Activated T-cell treated with anti-CD3 and anti-CD28 coated beads, Interleukin-2, amount 50 U/mL, for 4 hours (primary cell): ENCODE results near the gene UBR2. TPM values are rescaled to one million over a fixed set of nuclear protein-coding genes. Genes with fewer than 3 reads are reported as not detected.
A peak's percentile ranks its signal among the peaks of the same experiment; 100 is the strongest.
"Not testable (repeated sequence)": the region's sequence is repeated elsewhere in the genome, so short reads cannot be mapped to it uniquely, and the experiment has no call there.

Experiments
- ATAC-seq, 2 donors: fragments of 200-7000 bp; cut with Tn5 transposase; one replicate each; pipeline ENCODE4 v1.10.0; 2021
- DNase-seq: peaks from one replicate; pipeline ENCODE4 v3.0.0-alpha.2; 2020
- H3K27me3 Mint-ChIP-seq: one replicate; pipeline ENCODE4 v1.8.0; 2021; ENCODE audit warnings: low read depth, mixed read lengths
- H3K36me3 Mint-ChIP-seq: one replicate; pipeline ENCODE4 v1.8.0; 2022; ENCODE audit warnings: mixed read lengths; ENCODE audit not compliant: insufficient read depth
- H3K4me1 Mint-ChIP-seq: one replicate; pipeline ENCODE4 v1.8.0; 2021; ENCODE audit warnings: low read depth, mixed read lengths
- H3K4me3 Mint-ChIP-seq: one replicate; pipeline ENCODE4 v1.8.0; 2021; ENCODE audit warnings: mild to moderate bottlenecking, moderate library complexity, mixed read lengths
- H3K9me3 Mint-ChIP-seq: one replicate; pipeline ENCODE4 v1.8.0; 2021; ENCODE audit warnings: mixed read lengths
- total RNA-seq, 3 donors: library from RNA; stranded (reverse); gene quantifications; one replicate each; pipeline ENCODE4 v1.2.1, GENCODE V29; 2021

Gene UBR2
- total RNA-seq, 3 donors from 2014 or later: 16.8 to 21.3 (median 19.9) TPM

DNA sequence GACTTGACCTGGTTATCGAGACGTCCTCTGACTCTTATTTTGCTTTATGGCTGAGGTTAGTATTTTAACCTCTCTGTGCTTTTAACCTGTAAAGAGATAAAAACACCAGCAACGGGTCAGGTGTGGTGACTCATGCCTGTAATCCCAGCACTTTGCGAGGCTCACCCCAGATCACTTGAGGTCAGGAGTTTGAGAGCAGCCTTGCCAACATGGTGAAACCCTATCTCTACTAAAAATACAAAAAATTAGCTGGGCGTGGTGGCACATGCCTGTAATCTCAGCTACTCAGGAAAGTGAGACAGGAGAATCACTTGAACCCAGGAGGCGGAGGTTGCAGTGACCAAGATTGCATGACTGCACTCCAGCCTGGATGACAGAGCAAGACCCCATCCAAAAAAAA, 110.5 kb downstream of the UBR2 start:
- H3K4me3 Mint-ChIP-seq, H3K9me3 Mint-ChIP-seq, H3K4me1 Mint-ChIP-seq, ATAC-seq, H3K27me3 Mint-ChIP-seq, DNase-seq: not testable (repeated sequence)
- peaks cover 51% of the 10 kb centered on the region for H3K36me3 Mint-ChIP-seq

DNA sequence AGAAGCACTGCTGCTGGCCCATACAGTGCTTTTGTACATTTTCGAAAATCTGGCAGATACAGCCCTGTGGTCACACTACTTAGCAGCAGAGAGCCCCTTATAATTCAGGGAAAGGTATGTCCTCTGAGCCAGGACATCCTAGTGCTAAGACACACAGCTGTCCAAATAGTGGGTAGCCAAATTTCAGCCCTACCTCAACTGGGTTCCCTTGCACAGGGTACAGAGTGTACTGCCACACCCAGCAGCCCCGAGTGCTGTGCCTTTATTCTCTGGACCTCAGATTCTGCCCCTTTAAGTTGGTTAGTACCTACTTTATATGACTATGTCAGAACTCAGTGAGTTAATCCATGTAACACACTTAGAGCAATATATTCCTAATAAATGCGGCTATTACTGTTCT, 111.0 kb downstream of the UBR2 start:
- Mint-ChIP-seq H3K27me3 (no peaks in the 10 kb centered on the region), H3K36me3 (peaks cover 50% of the 10 kb centered on the region)

GRCh38 chr6:42679358-42679757, 115.5 kb downstream of the UBR2 start:
- Mint-ChIP-seq H3K4me3 (no peak overlapping the region), H3K4me1 (no peaks in the 10 kb centered on the region), H3K27me3 (no peaks in the 10 kb centered on the region), H3K9me3 (no peaks in the 10 kb centered on the region), H3K36me3 (peaks cover 36% of the 10 kb centered on the region)
- no peak for ATAC-seq
- DNase-seq: no peak

More for the DNA sequence above, 111.0 kb downstream of the UBR2 start:
- Mint-ChIP-seq H3K4me3 (no peak overlapping the region), H3K9me3 (no peaks in the 10 kb centered on the region), H3K4me1 (peaks cover 4% of the 10 kb centered on the region)
- ATAC-seq: no peak
- DNase-seq: no peak

GRCh38 chr6:42688281-42688680, 124.5 kb downstream of the UBR2 start:
- Mint-ChIP-seq H3K27me3 (no peaks in the 10 kb centered on the region), H3K4me1 (peaks cover 16% of the 10 kb centered on the region), H3K36me3 (peaks cover 49% of the 10 kb centered on the region), H3K4me3 (no peak overlapping the region), H3K9me3 (no peaks in the 10 kb centered on the region)
- ATAC-seq (no peak), DNase-seq (no peak)

GRCh38 chr6:42689371-42689770, 125.5 kb downstream of the UBR2 start:
- Mint-ChIP-seq H3K27me3 (no peaks in the 10 kb centered on the region), H3K4me1 (peaks cover 27% of the 10 kb centered on the region), H3K9me3 (no peaks in the 10 kb centered on the region), H3K4me3 (no peak overlapping the region), H3K36me3 (peaks cover 56% of the 10 kb centered on the region)
- DNase-seq: no peak
- no peak for ATAC-seq

DNA sequence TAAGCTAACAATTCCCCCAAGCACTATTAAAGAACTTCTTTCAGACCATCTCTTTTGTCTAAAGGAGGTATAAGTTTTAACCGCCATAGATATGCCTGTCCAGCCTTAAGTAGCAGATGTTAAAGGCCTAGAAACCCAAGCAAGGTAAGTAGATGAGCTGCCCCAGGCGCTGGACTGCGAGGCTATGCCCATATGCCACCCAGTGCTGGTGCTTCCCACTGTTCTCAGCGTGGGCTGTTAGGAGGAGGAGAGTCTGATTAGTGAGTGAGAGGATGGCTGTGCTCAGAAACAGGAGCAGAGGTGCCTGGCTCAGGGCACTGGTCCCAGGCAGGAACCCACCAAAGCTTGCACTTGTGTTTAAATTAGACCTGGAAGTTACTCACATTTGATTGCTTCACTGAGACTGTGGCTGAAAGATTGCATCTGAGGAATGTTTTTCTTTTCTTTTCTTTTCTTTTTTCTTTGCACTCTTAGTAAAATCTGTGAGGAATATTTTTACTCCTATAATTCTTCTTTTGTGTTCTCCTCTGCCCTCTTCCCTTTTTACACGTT, 126.4 kb downstream of the UBR2 start:
- H3K9me3 Mint-ChIP-seq: no peaks in the 10 kb centered on the region
- peaks cover 31% of the 10 kb centered on the region for H3K4me1 Mint-ChIP-seq
- no peaks in the 10 kb centered on the region for H3K27me3 Mint-ChIP-seq
- ATAC-seq: no peak
- peaks cover 57% of the 10 kb centered on the region for H3K36me3 Mint-ChIP-seq
- no peak for DNase-seq
- H3K4me3 Mint-ChIP-seq: no peak overlapping the region

GRCh38 chr6:42690872-42691271, 127.0 kb downstream of the UBR2 start:
- Mint-ChIP-seq H3K4me3 (no peak overlapping the region), H3K36me3 (peaks cover 54% of the 10 kb centered on the region), H3K4me1 (peaks cover 31% of the 10 kb centered on the region), H3K27me3 (no peaks in the 10 kb centered on the region), H3K9me3 (no peaks in the 10 kb centered on the region)
- DNase-seq (no peak), ATAC-seq (no peak)

- Mint-ChIP-seq H3K36me3 (peaks cover 49% of the 10 kb centered on the region), H3K9me3 (no peaks in the 10 kb centered on the region), H3K4me1 (peaks cover 31% of the 10 kb centered on the region), H3K4me3 (no peak overlapping the region), H3K27me3 (no peaks in the 10 kb centered on the region)
- ATAC-seq (peak; percentile 43 to 55), DNase-seq (no peak)
These were observed 128.5 kb downstream of the UBR2 start for GRCh38 chr6:42692137-42692911.

GRCh38 chr6:42693725-42694323, 130.0 kb downstream of the UBR2 start:
- H3K4me3 Mint-ChIP-seq: no peak overlapping the region
- no peaks in the 10 kb centered on the region for H3K9me3 Mint-ChIP-seq
- peaks cover 31% of the 10 kb centered on the region for H3K4me1 Mint-ChIP-seq
- ATAC-seq (peak in 1 of 2 donors; percentile 29), DNase-seq (no peak)
- H3K36me3 Mint-ChIP-seq: peaks cover 38% of the 10 kb centered on the region
- H3K27me3 Mint-ChIP-seq: no peaks in the 10 kb centered on the region

DNA sequence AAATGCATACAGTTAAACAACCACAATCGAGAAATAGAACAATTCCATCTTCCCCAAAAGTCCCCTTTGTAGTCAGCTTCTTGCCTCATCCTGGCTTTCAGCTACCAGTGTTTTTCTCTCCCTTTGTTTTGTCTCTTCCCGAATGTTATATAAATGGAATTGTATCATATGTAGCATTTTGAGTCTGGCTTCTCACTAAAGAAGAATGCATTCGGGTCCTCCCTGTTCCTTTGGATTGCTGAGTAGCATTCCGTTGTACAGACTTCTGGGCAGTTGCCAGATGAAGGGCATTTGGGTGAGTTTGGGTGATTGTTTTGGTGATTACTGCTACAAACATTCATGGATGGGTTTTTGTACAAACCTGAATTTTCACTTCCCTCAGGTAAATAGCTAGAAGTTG, 130.8 kb downstream of the UBR2 start:
- H3K4me1 Mint-ChIP-seq: peaks cover 31% of the 10 kb centered on the region
- DNase-seq: no peak
- no peaks in the 10 kb centered on the region for H3K27me3 Mint-ChIP-seq
- H3K9me3 Mint-ChIP-seq: no peaks in the 10 kb centered on the region
- peaks cover 31% of the 10 kb centered on the region for H3K36me3 Mint-ChIP-seq
- ATAC-seq: no peak
- H3K4me3 Mint-ChIP-seq: no peak overlapping the region

- H3K4me1 Mint-ChIP-seq: peaks cover 27% of the 10 kb centered on the region
- no peaks in the 10 kb centered on the region for H3K27me3 Mint-ChIP-seq
- no peak overlapping the region for H3K4me3 Mint-ChIP-seq
- DNase-seq (no peak), ATAC-seq (no peak)
- H3K9me3 Mint-ChIP-seq: no peaks in the 10 kb centered on the region
- peaks cover 16% of the 10 kb centered on the region for H3K36me3 Mint-ChIP-seq
These were observed 132.9 kb downstream of the UBR2 start for GRCh38 chr6:42696526-42697267.

DNA sequence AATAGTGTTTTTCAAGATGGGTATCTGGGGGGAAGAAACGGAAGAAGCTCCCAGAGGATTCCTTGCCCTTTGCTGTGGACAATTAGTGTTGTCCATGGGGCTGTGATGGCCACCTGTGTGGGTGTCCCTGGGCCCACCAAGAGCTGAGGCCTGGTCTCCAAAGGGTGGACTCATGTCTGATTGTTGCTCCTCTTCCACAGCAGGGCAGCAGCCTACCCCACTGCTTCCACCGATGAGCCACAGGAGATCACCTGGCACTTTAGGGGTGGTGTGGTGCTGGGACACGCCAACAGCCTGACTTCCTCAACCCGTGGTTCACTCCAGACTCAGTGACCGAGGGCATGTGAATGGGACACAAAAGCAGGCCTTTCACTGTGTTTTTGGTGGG, 133.4 kb downstream of the UBR2 start:
- no peak for ATAC-seq
- Mint-ChIP-seq H3K27me3 (no peaks in the 10 kb centered on the region), H3K9me3 (no peaks in the 10 kb centered on the region), H3K4me1 (peaks cover 25% of the 10 kb centered on the region), H3K36me3 (peaks cover 16% of the 10 kb centered on the region), H3K4me3 (no peak overlapping the region)
- no peak for DNase-seq

DNA sequence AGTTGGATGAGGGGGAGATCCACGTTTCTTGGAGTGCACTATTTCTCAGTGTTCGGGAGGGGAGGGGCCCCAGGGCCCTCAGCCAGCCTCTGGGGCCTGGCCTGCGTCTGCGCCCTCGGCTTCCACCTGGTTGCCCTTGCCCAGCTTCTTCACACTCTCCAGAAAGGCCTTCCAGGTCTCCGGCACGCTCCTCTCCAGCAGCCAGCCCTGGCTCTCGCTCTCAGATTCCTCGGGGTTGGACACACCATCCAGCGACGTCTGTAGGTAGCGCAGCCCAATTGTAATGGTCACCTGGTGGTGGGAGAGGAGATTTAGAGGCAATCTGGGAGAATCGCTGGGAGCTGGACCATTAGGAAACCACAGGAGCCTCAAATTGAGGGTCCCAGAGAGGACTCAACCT, 134.4 kb downstream of the UBR2 start:
- H3K4me3 Mint-ChIP-seq: no peak overlapping the region
- H3K9me3 Mint-ChIP-seq: no peaks in the 10 kb centered on the region
- peaks cover 13% of the 10 kb centered on the region for H3K36me3 Mint-ChIP-seq
- DNase-seq (no peak), ATAC-seq (no peak)
- peaks cover 16% of the 10 kb centered on the region for H3K4me1 Mint-ChIP-seq
- H3K27me3 Mint-ChIP-seq: no peaks in the 10 kb centered on the region

- Mint-ChIP-seq H3K27me3 (no peaks in the 10 kb centered on the region), H3K36me3 (no peaks in the 10 kb centered on the region), H3K9me3 (no peaks in the 10 kb centered on the region), H3K4me1 (no peaks in the 10 kb centered on the region), H3K4me3 (no peak overlapping the region)
- DNase-seq: no peak
- ATAC-seq: no peak
These were observed 138.4 kb downstream of the UBR2 start for GRCh38 chr6:42702200-42702599.
